GM21825 (cell line): ENCODE data around the gene SMIM23.

ENCODE experiments used
- ATAC-seq: cut with Tn5 transposase; IDR thresholded peaks from one replicate; pipeline ENCODE4 v1.9.1; 2021; ENCODE audit warnings: mild to moderate bottlenecking, moderate library complexity; ENCODE audit not compliant: unreplicated experiment

SMIM23 gene

DNA sequence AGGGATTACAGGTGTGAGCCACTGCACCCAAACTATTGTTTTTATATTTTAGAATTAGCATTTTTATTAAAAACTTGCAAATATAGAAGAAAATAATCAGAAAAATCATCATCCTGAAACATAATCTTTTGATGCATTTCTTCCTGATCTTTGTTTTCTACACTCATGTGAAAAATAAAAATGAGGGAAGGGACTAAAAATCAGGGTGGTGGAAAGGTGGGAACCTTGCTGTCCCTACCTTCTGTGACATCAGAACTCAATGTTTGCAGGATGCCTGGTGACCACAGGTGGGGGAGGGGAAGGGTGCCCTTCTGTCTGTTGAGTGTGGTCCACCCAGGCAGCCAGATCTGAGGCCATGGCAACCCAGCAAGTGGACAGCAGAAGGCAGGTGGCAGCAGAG lies at the start of gene SMIM23:
Gene SMIM23 (plus strand): TSS at position 301 of the 400 bp plus-strand sequence. CDS start 55 bp downstream, at position 356.
- no peak for ATAC-seq

DNA sequence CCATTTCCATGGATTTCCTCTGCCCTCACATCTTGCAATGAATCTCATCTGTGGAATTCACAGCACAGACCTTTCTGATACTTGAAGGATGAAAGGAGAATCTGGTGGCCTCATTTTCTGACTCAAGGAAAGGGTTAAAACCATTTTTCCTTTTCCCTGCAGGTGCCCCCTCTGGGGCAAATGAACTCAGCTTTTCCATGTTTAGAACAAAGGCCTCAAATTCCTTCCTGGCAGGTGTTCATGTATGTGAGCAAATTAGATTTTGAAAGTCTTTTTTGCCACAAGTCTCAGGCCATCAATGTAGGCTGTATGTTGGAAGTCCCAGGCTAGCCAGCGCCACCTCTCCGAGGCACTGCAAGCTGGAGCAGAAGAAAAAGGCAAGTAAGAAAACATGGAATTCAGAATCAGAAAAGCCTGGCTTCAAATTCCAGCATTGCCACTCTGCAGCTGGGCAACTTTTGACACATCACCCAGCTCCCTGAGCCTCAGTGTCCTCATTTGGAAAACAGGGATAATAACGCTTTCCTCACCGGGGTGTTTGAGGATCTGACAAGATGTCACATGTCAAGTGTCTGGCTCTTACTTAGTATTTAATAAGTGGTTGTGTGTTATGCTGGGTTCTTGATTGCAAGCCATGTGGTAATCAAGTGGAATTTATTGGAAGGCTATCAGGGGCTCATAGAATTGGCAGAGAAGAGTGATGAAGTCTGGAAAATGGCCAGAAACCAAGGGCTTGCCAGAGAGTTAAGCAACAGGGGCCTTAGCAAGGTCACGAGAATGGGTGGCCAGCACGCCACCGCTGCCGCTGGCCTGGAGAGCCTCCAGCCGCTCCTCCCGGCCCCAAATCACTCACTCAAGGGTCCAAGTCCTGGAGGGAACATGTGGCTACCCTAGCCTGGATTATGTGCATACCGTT lies 48.4 kb upstream of the SMIM23 start:
- no peak for ATAC-seq

- ATAC-seq: no peak
These were observed 47.1 kb upstream of the SMIM23 start for GRCh38 chr5:171738501-171738900.

GRCh38 chr5:171739271-171739670 lies 46.3 kb upstream of the SMIM23 start:
- ATAC-seq: no peak

DNA sequence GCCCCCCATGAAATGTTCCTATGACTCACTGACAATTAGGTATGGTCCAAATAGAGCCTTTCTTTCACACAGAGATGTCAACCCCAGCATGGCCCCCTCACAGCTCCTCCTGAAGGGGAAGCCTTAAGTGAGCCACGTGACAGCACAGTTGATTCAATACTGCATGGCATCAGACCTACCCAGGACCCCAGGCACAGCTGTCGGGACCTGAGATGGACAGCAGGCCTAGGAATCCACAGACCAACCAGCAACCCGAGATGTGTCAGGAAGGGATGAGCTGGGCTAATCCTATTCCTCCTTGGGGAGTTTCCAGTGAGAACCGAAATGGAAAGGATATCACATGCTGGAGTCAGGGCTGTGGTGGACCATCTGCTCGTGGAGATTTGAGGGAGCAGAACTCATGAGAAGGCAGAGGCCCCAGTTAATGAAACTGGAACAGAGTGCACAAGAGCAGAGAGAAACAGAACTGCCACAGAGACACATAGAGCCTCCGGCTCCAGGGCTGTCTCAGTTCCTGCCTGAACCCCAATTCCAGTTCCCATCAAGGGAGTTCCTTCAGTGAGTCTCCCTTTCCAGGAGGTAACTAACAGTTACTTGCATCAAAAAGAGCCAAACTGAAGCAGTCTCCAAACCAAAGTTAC lies 42.1 kb upstream of the SMIM23 start:
- ATAC-seq: no peak

- ATAC-seq: no peak
These were observed 41.4 kb upstream of the SMIM23 start for GRCh38 chr5:171744264-171744663.

- no peak for ATAC-seq
These were observed 40.7 kb upstream of the SMIM23 start for GRCh38 chr5:171744882-171745281.

- ATAC-seq: no peak
These were observed 40.0 kb upstream of the SMIM23 start for GRCh38 chr5:171745602-171746001.

GRCh38 chr5:171747061-171747859 lies 38.4 kb upstream of the SMIM23 start:
- no peak for ATAC-seq

- ATAC-seq: no peak
These were observed 36.9 kb upstream of the SMIM23 start for GRCh38 chr5:171748720-171749119.

GRCh38 chr5:171749365-171749764 lies 36.3 kb upstream of the SMIM23 start:
- no peak for ATAC-seq

- no peak for ATAC-seq
These were observed 35.3 kb upstream of the SMIM23 start for GRCh38 chr5:171750311-171750788.

- no peak for ATAC-seq
These were observed 30.2 kb upstream of the SMIM23 start for GRCh38 chr5:171755354-171755821.

- ATAC-seq: no peak
These were observed 27.6 kb upstream of the SMIM23 start for GRCh38 chr5:171757853-171758535.

DNA sequence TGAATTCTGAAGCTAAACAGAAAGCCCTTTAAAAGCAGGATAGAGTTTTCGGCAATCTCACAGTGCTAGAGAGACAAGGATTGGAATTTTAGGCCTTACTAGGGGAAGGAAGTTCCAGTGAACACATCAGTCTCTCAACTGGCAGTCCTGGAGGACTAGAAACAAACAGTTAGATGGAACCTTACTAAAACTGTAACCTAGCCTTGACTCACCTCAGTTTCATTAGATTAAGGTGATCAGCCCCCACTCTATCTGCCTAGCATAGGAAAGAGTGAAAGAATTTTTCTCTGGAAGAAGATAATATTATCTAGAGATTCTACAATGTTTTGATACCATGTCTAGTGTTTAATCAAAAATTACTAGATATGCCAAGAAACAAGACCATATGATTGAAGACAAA lies 25.8 kb upstream of the SMIM23 start:
- no peak for ATAC-seq

DNA sequence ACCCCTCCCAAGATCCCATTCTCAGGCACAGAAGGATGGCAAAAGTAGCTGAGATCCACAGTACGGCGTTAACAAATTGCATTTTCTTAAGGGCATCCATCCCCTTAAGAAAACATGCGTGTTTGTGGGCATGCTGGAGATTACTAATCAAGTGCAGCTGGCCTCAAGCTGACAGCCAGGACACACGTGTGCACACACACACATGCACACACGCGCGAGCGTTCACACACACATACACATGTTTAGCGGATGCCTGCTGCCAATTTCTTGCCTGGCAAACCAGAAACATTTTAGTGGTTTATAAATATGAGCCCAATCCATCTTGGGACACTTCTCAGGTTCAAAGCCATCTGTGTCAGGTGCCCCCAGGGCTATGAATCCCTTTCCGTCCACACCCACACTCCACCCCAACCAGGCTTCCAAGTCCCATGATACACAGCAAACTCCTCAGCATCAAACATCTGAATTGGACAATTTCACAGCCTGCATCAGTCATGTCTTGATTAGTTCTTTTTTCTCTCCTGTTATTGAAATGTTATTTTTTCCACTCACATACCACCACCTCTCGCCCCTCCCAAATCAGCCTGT lies 23.5 kb upstream of the SMIM23 start:
- ATAC-seq: no peak

- ATAC-seq: no peak
These were observed 22.7 kb upstream of the SMIM23 start for GRCh38 chr5:171762903-171763302.

DNA sequence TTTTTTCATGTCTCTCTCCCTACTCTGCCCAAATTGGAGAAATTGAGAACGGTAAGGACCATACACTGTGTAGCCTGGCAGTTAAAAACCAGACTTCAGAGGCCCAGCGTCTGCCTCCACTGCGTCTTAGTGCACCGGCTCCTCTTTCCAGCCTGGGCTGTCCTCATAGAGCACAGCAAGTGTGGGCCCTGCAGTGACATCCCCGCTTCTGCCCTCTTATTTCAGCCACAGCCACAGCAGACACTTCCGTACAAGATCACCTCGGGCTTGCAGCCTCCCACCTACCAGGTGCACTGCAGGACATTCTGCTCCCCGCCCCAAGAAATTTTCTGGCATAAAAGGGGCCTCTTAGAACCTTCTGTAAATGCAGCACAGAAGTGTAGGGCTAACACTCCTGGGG lies 21.4 kb upstream of the SMIM23 start:
- ATAC-seq: no peak

DNA sequence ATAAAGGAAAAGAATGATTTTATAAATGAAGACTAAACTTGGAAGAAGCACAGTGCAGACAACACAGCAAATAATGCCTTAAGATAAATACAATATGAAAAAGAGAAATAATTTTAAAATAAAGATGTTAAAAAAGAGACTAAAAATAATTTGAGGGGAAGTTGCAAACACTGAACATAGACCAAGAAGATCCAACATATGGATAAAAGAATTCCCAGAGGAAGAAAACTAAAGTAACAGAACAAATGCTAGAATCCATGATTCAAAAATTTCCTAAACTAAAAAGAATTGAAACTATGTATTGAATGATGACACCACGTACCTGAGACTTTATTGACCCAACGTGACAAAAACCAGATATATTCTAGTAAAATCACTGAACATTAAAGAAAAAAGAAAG lies 18.7 kb upstream of the SMIM23 start:
- no peak for ATAC-seq

- no peak for ATAC-seq
These were observed 15.5 kb upstream of the SMIM23 start for GRCh38 chr5:171770153-171770552.
